A204.1 (cell line): ENCODE measurements around the gene MYO3A.

Source experiments
- FAIRE-seq: peaks from 2 replicates; lab custom pipeline; 2012; peaks lifted over from hg19 to GRCh38; lab: Jason Lieb, UNC

Gene MYO3A

GRCh38 chr10:25933653-25934608 lies at the start of gene MYO3A:
Gene MYO3A (plus strand): TSS chr10:25934229. CDS start chr10:25952111, 17,882 bp downstream.
- no peak for FAIRE-seq

- FAIRE-seq, result no peak
Observed at GRCh38 chr10:25888627-25889026, 45.4 kb upstream of the MYO3A start.

- FAIRE-seq, result no peak
Observed at GRCh38 chr10:25890995-25891394, 43.0 kb upstream of the MYO3A start.

GRCh38 chr10:25895856-25896255 lies 38.2 kb upstream of the MYO3A start:
- no peak for FAIRE-seq

- no peak for FAIRE-seq
Observed at GRCh38 chr10:25896421-25896820, 37.6 kb upstream of the MYO3A start.

GRCh38 chr10:25899304-25899703 lies 34.7 kb upstream of the MYO3A start:
- no peak for FAIRE-seq

- FAIRE-seq, result no peak
Observed at GRCh38 chr10:25901199-25901598, 32.8 kb upstream of the MYO3A start.

- FAIRE-seq, result no peak
Observed at GRCh38 chr10:25902002-25902401, 32.0 kb upstream of the MYO3A start.

GRCh38 chr10:25907261-25907660 lies 26.8 kb upstream of the MYO3A start:
- FAIRE-seq, result no peak

GRCh38 chr10:25912866-25913265 lies 21.2 kb upstream of the MYO3A start:
- FAIRE-seq, result no peak

- FAIRE-seq, result no peak
Observed at GRCh38 chr10:25914776-25915175, 19.3 kb upstream of the MYO3A start.

- FAIRE-seq, result no peak
Observed at GRCh38 chr10:25934621-25935139, 651 bp downstream of the MYO3A start.

GRCh38 chr10:25938405-25938804 lies 4.4 kb downstream of the MYO3A start:
- FAIRE-seq, result no peak

GRCh38 chr10:25944771-25945170 lies 10.7 kb downstream of the MYO3A start:
- no peak for FAIRE-seq

- no peak for FAIRE-seq
Observed at GRCh38 chr10:25952857-25953256, 18.8 kb downstream of the MYO3A start.

GRCh38 chr10:25954851-25955250 lies 20.8 kb downstream of the MYO3A start:
- no peak for FAIRE-seq

- FAIRE-seq, result no peak
Observed at GRCh38 chr10:25959540-25960232, 25.7 kb downstream of the MYO3A start.

- FAIRE-seq, result no peak
Observed at GRCh38 chr10:25965584-25965983, 31.6 kb downstream of the MYO3A start.

GRCh38 chr10:25966844-25967243 lies 32.8 kb downstream of the MYO3A start:
- FAIRE-seq, result no peak

GRCh38 chr10:25972631-25973030 lies 38.6 kb downstream of the MYO3A start:
- FAIRE-seq, result no peak

GRCh38 chr10:25974897-25975459 lies 40.9 kb downstream of the MYO3A start:
- FAIRE-seq, result no peak

- FAIRE-seq, result no peak
Observed at GRCh38 chr10:25978771-25979170, 44.7 kb downstream of the MYO3A start.

GRCh38 chr10:25982107-25982506 lies 48.1 kb downstream of the MYO3A start:
- FAIRE-seq, result no peak
